SH-SY5Y (cell line): Measurements from ENCODE around the gene CAPZA1.

Source experiments
- GATA2 ChIP-seq: IDR thresholded peaks from 2 replicates; pipeline ENCODE4 v1.6.1; 2011; ENCODE audit warnings: mild to moderate bottlenecking, low read depth, low read length
- GATA3 ChIP-seq: IDR thresholded peaks from 2 replicates; pipeline ENCODE4 v1.6.1; 2011; ENCODE audit warnings: low read depth, mild to moderate bottlenecking, low read length, moderate library complexity

DNA sequence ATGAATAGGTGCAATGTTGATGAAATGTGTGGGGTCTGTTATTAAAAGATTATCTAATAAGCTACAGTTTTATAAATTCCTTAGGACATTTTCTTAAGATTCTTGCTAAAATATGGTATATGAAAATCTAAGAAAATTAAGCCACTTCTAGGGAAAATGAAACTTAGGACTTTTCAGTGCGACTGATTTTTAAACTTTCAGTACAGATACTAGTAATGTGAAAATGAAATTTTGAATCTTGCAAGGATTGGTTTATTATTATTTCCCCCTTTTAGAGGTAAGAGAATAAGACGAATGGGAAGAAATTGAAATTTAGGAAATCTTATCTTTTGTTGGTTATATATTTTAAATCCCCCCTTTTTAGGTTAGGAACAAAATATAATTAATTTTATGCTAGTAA, 16.4 kb downstream of the CAPZA1 start:
- TF ChIP-seq GATA2 (no peak), GATA3 (no peak)
